ENCODE data around the gene TCF20. TPM values are rescaled to one million over a fixed set of nuclear protein-coding genes. Genes with fewer than 3 reads are reported as not detected.
A peak's percentile ranks its signal among the peaks of the same experiment; 100 is the strongest.

Gene TCF20
- polyA plus RNA-seq, 3 donors, result 0.67 to 11.1 (median 0.99) TPM

- Histone ChIP-seq H3K4me3 (replicated peaks in 1 of 3; ENCODE audit: low read depth in 2 of 3, low read length in 3 of 3) (no peak overlapping the region), H3K79me2 (ENCODE audit: insufficient read depth, low read length) (no peaks in the 10 kb centered on the region), H2AFZ (ENCODE audit: insufficient read depth, low read depth, low read length, poor library complexity, severe bottlenecking) (no peak overlapping the region), H3K9ac (ENCODE audit: insufficient read depth, low read length, poor library complexity, severe bottlenecking) (no peak overlapping the region), H3K36me3 (replicated peaks in 1 of 2; ENCODE audit: control insufficient read depth in 1 of 2, insufficient read depth in 2 of 2, low read length in 2 of 2) (no peaks in the 10 kb centered on the region), H3K27ac (ENCODE audit: low read depth in 1 of 2, low read length in 2 of 2) (no peak overlapping the region), H3K9me3 (replicated peaks in 1 of 2; ENCODE audit: control insufficient read depth in 1 of 2, insufficient read depth in 1 of 2, low read length in 2 of 2) (no peaks in the 10 kb centered on the region), H3K27me3 (ENCODE audit: control insufficient read depth in 2 of 2, insufficient read depth in 2 of 2, low read length in 2 of 2) (no peaks in the 10 kb centered on the region), H3K4me2 (replicated peaks; ENCODE audit: extremely low read depth, low read length, poor library complexity, severe bottlenecking) (no peak overlapping the region), H4K20me1 (ENCODE audit: insufficient read depth, low read length) (no peaks in the 10 kb centered on the region), H3K4me1 (ENCODE audit: control insufficient read depth in 1 of 2, insufficient read depth in 2 of 2, low read length in 2 of 2) (peaks cover 1 to 3% of the 10 kb centered on the region in 2 donors)
- WGBS (ENCODE audit: insufficient coverage), result 92% methylated on average over 6 of the region's 6 CpGs
- peak overlapping the region in 1 of 7 donors; percentile 17 for H3K27ac Mint-ChIP-seq
- intact Hi-C loops (cut with micrococcal nuclease), result no loop called here
- TF ChIP-seq CTCF (IDR thresholded peaks at IDR 0.05), result no peak
- DNase-seq, result no peak
- no peaks in the 10 kb centered on the region for H3K36me3 Mint-ChIP-seq
- no peak overlapping the region for H3K4me3 Mint-ChIP-seq
- H3K9me3 Mint-ChIP-seq, result no peaks in the 10 kb centered on the region
- peaks cover 7 to 21% (median 14%) of the 10 kb centered on the region in 3 donors for H3K27me3 Mint-ChIP-seq (ENCODE audit: low read depth in 3 of 3)
- peaks cover under 1% of the 10 kb centered on the region for H3K4me1 Mint-ChIP-seq
Measured at GRCh38 chr22:42291287-42291686, 20.8 kb upstream of the TCF20 start.

GRCh38 chr22:42289671-42290541 is 19.5 kb upstream of the TCF20 start:
- Histone ChIP-seq H3K4me1 (ENCODE audit: control insufficient read depth in 1 of 2, insufficient read depth in 2 of 2, low read length in 2 of 2) (no peaks in the 10 kb centered on the region), H2AFZ (ENCODE audit: insufficient read depth, low read depth, low read length, poor library complexity, severe bottlenecking) (no peak overlapping the region), H3K27me3 (ENCODE audit: control insufficient read depth in 2 of 2, insufficient read depth in 2 of 2, low read length in 2 of 2) (peaks cover 0 to 3% of the 10 kb centered on the region in 2 donors), H3K27ac (ENCODE audit: low read depth in 1 of 2, low read length in 2 of 2) (no peak overlapping the region), H3K9me3 (replicated peaks in 1 of 2; ENCODE audit: control insufficient read depth in 1 of 2, insufficient read depth in 1 of 2, low read length in 2 of 2) (no peaks in the 10 kb centered on the region), H3K79me2 (ENCODE audit: insufficient read depth, low read length) (no peaks in the 10 kb centered on the region), H3K4me2 (replicated peaks; ENCODE audit: extremely low read depth, low read length, poor library complexity, severe bottlenecking) (no peak overlapping the region), H3K4me3 (replicated peaks in 1 of 3; ENCODE audit: low read depth in 2 of 3, low read length in 3 of 3) (no peak overlapping the region), H4K20me1 (ENCODE audit: insufficient read depth, low read length) (no peaks in the 10 kb centered on the region), H3K36me3 (replicated peaks in 1 of 2; ENCODE audit: control insufficient read depth in 1 of 2, insufficient read depth in 2 of 2, low read length in 2 of 2) (no peaks in the 10 kb centered on the region), H3K9ac (ENCODE audit: insufficient read depth, low read length, poor library complexity, severe bottlenecking) (no peak overlapping the region)
- Mint-ChIP-seq H3K36me3 (no peaks in the 10 kb centered on the region), H3K4me1 (peaks cover 5% of the 10 kb centered on the region), H3K9me3 (no peaks in the 10 kb centered on the region), H3K4me3 (no peak overlapping the region), H3K27me3 (ENCODE audit: low read depth in 3 of 3) (peaks cover 15 to 22% (median 16%) of the 10 kb centered on the region in 3 donors), H3K27ac (peak overlapping the region in 2 of 7 donors; percentile 20 to 35)
- intact Hi-C loops (cut with micrococcal nuclease), result no loop called here
- no peak for DNase-seq
- 97% methylated on average over 28 of the region's 36 CpGs for WGBS (ENCODE audit: insufficient coverage)
- no peak for TF ChIP-seq CTCF (IDR thresholded peaks at IDR 0.05)
